SW480 (cell line): ENCODE data around the gene PIM3.

Source experiments
- DNase-seq: peaks from one replicate; pipeline ENCODE4 v3.0.0-alpha.2; 2016; ENCODE audit warnings: low spot score

PIM3 gene

DNA sequence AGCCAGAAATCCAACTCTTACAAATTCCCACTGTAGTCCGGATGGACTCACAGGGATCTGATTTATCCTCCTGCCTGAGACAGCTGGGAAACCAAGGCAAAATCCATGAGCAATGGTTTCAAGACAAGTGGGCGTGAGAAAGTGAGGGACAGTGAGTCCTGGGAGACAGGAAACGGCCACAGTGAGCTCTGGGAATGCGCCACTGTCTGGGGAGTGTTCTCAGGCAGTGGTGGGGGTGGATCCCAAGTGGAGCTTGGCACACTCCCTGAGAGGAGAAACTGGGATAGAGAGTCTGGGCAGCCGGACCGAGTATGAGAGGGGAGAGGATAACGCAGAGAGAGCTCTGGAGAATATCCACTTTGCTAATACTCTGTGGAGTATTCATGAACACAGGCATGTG lies 42.2 kb downstream of the PIM3 start:
- no peak for DNase-seq

DNA sequence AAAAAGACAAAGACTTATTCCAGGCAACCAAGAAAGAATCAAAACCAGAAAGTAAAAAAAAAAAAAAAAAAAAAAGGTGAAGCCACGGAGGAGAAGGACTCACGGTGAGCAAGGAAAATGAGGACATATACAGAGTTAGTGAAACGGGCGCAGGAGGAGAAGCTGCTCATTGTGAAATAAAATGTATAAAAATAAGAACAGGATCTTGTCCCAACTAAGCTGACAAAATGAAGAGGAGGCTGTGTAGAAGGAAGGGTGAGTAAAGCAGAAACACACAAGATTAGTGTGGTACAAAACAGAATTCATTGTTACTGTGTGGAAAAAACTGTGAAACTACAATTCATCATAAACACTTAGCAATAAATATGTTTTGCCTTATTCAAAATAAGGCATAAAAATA lies 44.3 kb downstream of the PIM3 start:
- no peak for DNase-seq

DNA sequence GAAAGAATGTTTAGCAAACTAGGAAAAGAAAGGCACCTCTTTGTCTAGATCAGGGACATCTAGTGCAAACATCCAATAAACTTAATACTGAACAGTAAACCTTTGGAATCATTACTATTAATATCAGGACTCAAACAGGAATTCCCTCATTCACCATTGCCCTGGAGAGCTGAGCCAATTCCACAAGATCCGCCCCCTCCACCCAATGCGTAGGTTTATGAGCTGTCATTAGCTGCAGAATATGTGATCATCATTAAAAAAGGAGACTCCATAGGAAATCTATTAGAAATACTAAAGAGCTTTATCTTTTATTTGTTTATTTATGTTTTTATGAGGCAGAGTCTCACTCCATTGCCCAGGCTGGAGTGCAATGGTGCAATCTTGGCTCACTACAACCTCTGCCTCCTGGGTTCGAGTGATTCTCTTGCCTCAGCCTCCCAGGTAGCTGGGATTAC lies 46.5 kb downstream of the PIM3 start:
- DNase-seq: no peak

DNA sequence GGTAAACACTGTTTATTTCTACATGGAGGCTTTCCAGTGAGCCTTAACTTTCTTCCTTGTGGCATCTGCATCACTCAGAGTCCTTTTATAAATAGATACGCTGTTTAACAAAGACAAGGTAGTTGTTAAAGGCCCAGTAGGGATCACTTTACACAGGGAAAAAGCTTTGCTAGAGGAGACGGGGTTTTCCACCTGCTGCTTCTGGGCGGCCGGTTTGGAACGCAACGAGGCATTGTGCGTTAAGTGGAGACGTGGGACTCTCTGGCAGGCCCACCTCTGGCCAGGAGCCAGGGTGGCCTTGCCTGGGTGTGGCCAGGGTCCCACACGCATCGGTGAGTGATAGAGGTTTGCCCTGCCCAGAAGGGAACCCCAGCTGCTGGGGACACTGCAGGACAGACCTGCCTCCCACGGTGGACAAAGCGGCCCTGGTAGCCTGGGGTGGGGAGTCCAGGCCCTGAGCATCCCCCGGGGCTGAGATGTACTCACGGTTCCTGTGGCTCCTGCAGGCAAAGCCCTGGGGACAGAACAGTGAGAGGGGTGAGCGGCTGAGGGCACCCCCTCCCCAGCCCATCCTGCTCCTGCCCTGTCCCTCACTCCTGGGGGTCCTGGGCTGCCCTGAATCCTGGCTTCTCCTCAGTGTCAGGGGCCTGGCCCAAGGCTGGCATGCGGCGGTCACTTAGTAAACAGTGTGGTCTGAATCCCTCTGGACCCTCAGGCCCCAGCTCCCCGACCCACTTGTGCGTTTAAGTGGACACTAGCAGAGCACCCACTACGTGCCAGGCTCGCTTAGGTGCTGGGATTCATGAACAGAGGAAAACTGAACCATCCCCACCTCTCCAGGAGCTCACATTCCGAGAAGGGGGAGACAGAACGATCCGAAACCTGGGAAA lies 47.8 kb downstream of the PIM3 start:
- DNase-seq: no peak

DNA sequence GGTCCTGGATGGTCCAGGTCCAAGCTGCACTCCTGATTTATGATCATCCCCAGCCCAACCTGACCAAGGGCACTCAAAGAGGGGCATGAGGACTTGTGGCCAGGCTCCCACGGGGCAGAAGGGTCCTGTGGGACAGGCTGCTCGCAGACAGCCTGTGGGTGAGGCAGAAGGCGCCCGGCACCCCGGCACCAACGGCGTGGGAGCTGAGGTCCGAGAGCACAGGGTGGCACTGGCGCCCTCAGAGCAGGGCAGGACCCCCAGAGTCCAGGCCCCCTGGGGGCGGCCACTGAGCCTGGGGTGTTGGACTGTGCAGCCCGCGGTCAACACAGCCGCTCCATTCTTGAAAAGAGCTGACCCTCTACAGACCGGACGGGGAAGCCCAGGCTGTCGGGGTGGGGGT lies 48.7 kb downstream of the PIM3 start:
- DNase-seq: no peak

DNA sequence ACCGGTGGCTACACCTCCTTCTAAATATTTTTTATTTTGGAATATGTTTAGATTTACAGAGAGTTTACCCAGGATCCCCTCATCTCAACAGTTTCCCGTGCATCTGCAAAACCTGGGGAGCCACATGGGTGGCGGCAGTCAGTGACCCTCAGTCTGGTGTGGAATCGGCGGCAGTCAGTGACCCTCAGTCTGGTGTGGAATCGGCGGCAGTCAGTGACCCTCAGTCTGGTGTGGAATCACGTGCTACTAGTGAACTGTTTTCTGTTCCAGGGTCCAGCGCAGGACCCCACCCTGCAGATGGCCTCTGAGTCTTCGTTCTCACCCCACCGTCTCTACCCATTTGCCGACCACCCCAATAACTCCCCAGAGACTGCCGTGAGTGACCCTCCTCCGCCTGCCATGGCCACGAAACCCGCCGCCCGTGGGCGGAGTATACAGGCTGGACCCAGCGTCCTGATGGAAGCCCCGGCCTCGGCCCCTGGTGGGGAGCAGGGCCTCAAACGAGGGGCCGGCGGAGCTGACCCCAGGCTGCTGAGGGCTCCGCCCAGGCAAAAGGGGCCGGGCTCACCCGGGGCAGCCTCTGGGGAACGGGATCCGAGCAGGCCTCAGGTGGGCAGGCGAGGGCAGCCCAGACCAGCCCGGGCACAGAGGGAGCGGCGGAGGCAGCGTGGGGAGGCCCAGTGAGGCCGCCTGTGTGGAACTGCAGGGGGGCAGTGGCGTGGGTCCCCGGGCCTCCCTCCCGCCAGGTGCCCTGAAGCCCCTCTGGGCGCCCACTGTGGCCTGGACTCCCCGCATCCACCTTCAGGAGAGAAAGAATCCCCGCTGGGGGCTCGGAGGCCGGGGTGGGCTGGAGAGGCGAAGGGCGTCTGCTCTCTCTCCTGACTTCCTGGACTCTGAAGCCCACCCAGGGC lies 49.4 kb downstream of the PIM3 start:
- DNase-seq: no peak

DNA sequence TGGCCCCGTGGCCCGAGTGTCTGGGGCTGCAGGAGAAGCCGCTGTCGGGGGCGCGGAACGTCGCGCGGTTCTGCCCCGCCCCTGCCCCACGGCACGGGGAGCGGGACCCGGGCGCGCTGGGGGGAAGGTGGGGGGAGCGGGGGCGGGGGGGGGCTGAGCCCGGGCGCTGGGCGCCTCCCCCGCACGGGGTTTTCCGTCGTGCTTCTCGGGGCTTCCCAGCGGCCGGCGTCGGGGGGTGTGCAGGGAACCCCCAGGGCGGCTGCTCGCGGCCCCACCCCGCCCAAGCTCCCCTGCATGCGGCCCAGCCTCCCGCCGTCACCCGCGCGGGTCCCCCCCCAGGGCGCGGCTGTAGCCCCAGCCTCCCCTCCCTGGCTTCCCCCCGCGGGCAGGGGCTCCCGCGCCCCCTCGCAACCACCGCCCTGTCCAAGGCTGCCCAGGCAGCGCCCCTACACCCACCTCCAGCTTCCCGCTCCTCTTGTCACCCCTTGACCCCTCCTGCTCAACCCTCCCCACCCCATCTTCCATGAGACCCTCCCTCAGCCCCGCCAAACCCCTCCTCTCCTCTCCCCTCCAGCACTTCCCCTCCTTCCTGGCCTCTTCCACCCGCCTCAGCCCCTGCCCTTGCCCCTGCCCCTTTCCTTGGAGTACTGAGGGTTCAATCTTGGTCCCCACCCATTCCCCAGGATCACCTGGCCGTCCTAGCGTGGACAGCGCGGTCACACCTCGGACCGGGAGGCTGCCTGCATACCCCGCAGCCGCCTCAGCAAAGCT lies 50.3 kb downstream of the PIM3 start:
- no peak for DNase-seq

DNA sequence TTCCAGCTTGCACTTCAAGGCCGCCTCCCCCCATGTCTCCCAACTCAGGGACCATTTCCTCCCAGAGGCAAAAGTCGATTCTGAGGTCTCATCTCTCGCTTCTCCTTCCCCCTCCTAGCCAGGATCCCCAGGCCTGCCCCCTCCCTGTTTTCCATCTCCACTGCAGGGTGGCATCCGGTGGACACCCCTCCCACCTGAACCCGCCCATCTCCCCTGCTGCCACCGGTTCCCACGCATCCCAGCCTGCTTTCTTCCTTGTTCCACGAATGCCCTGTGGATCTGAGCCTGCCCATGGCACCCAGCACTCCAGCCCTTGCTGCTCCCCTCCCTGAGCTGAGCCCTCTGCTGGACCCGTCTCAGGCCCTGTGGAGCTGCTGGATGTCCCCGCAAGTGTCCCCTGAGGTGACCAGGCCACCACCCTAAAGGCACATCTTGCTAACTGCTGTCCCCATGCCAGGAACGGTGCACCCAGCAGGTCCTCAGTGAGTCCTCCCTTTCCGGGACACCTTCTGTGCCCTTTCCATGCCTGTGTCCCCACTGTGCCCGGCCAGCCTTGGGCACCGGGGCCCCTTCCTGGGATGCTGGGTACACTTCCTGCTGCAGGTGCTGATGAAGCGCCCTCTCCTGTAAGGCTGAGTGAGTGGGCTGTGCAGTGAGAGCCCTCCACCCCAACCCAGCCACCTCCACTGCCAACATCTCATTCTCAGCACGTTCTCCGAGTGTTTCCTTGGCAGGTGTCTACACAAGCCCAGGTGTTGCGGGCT lies 51.1 kb downstream of the PIM3 start:
- no peak for DNase-seq

DNA sequence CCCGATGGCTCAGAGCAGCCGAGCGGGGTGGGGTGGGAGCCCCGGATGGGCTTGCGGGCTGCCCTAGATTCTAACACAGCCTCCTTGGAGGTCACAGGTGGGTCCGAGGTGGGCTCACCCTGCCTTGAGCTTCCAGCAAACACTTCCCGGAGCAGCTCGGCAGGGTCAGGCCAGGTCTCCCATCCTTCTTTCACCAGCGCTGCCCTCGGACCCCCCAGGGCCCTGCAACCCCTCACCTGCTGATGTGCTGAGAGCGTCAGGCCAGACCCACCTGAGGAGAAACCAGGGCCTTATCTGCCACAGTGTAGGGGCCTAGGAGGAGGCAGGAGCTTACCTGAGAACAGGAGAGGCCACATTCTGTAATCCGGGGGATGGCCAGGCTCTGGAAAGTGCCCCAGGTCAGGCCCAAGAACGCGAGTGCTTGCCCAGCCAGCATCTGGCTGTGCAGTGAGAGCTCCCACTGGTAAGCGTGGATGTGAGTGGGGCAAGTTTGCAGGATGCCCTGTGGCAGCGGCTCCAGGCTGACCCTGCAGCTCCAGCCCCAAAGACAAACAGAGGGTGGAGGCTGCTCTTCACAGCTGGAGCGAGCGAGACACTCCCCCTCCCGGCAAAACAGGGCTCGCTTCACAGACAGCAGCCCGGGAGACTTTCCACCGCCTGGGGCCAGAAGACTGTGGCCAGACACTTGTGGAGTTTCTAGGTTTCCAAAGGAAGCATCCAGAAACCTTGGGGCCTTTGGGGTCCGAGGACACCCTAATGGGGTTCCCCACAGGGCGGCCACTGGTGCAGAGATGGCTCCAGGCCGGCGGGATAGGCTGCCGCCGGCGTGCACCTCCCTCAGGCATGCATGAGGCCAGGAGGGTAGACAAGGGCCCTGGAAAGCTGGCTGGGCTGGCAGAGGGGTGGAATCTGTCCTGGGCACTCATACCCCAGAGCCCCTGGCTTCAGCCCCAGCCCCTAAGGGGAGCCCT lies 51.9 kb downstream of the PIM3 start, which contains the start of gene IL17REL:
IL17REL (minus strand) TSS at position 555 of the 971 bp plus-strand sequence; CDS start at position 436, 119 bp downstream.
- no peak for DNase-seq
